Stimulated activated CD8-positive, alpha-beta memory T cell treated with anti-CD3 and anti-CD28 coated beads, Interleukin-15, amount 100 ng/mL, for 48 hours (primary cell): ENCODE measurements around the gene INSIG1.

Experiments
- DNase-seq, 2 donors: peaks; one replicate each; pipeline ENCODE4 v3.0.0-alpha.2; 2020; ENCODE audit warnings: low read depth in 2 of 2

Gene INSIG1

GRCh38 chr7:155303039-155303593 is 5.4 kb downstream of the INSIG1 start:
- no peak for DNase-seq

DNA sequence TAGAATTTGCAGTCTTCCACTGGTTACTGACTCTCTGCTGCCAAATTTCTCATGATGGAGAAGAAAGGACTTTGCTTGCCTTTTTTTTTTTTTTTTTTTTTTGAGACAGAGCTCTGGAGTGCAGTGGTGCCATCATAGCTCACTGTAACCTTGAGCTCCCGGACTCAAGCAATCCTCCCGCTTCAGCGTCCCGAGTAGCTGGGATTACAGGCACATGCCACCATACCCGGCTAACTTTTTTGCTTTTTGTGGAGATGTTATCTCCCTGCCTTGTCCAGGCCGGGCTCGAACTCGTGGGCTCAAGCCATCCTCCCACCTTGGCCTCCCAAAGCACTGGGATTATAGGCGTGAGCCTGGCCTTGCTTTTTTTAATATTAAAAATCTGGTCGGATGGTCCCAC is 6.2 kb downstream of the INSIG1 start:
- no peak for DNase-seq

DNA sequence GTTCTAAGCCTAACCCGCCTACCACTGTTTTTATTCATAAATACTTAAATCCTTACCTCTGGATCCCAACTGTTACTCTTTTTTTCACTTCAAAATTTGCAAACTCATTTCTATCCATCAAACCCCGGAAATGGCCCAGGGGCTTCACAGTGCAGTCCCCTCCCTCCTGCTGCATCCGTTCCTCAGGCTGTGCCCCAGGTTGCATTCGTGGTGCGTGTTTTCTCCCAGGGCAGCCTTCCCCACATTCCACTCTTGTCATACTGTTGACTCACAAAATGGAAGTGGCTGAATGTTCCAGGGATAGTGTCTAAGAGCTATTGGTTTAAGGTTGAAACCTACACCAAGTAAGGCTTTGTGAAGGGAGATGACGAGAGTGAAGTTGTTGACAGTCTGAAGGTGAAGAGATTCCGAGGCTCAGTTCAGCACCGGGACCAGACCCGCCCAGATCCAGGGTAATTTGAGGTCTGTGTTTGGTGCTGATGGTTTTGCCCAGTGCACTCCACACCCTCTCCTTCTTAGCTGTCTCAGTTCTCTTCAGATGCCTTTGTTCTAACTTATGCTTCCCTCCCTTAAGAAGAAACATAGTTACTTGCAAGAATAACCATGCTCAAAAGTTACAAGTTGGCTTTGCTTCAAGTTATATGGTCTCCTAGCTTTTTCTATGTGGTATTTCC is 7.7 kb downstream of the INSIG1 start:
- DNase-seq: no peak

- DNase-seq: no peak
Measured at GRCh38 chr7:155306673-155307470, 9.2 kb downstream of the INSIG1 start.

DNA sequence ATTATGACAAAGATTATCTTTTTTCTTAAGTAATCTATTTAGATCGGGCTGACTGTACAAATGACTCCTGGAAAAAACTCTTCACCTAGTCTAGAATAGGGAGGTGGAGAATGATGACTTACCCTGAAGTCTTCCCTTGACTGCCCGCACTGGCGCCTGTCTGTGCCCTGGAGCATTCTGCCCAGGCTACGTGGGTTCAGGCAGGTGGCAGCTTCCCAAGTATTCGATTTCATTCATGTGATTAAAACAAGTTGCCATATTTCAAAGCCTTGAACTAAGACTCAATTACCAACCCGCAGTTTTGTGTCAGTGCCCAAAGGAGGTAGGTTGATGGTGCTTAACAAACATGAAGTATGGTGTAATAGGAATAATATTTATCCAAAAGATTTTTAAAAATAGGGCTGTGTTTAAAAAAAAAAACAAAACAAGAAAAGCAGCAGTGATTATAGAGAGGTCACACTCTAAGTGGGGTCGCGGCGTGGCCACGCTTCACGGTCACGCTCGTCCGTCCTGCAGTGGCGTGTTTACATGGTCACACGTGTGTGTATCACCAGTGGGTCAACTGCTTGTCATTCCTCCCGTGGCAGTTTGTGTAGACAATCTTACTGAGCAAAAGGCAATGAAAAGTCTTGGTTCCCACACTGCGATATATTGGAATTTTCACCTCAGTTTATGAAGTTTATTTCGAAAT is 10.8 kb downstream of the INSIG1 start:
- DNase-seq: no peak

DNA sequence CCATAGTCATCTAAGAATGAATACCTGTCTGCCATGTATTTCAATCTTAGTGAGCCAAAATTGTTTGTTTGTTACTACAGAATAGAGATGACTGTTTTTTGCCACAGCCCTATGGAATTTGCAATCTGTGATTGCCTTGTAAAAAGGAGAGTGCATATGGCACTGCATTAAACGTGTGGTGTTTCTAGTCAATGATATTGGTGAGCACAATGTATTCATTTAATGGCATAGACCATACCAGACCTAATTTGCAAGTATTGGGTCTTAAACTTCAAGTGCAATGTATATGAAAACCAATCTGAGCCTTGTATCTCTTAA is 11.3 kb downstream of the INSIG1 start:
- DNase-seq: no peak

DNA sequence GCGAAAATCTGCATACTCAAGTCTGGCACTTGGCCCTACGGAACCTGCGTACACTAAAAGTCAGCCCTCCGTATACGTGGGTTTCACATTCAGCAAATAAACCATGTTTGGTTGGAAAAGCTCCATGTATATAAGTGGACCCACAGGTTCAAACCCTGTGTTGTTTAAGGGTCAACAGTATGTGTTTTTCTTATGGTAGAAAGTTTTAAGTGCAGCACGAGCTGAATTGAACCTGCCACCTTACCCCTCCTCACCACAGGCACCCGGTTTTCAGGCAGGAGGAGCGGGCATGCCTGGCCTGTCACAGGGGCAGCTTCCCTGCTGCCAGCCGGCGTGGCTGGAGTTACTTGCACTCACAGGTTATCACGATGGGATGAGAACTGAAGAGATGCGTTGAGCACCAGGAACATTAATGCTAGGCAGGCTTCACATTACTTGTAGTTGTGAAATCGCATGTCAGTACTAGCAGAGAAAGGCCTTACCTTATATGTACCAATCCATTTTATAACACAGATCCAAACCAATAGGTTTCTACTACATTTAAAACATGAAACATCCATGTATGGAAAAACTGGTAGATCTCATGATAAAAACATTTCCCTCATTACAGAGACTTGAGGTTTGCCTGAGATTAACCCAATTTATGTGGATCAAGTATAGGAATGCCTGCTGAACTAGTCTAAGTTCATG is 12.9 kb downstream of the INSIG1 start:
- DNase-seq: no peak

GRCh38 chr7:155311826-155312537 is 14.3 kb downstream of the INSIG1 start:
- no peak for DNase-seq

DNA sequence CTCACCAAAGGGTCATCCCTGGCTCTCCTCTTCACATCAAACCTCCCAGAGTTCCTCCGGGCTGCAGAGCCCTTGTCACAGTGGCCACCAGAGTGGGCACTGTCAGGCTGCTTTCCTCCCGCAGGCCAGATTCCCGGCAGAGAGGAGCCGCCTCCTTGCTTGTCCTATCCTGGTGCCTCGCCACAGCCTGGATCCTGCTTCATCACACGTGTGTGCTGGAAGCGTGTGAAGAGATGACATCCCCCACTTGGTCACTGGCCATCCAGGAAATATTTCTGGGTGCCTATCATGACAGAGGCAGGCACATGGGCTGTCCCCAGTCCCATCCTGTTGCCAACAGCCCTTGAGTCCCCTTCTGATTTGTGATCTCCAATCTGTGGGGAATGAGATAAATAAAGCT is 15.0 kb downstream of the INSIG1 start:
- DNase-seq: no peak

DNA sequence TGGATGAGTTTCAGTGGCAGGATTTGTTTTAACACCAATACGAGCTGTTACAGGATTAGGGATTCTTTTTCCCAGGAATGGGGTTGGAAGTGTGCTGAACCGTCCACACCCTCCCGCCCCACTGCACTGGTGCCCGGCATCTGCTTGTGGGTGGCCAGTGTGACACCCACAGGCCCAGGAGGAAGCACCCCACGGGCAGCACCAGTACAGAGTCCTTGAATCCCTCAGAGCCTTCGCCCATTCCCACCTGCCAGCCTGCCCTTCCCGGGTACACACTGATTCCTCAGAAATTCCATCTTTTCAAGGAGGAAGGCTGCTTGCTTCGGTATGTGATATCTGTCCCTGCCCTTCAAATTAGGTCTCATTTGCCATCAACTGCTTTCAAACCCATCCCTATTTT is 15.4 kb downstream of the INSIG1 start:
- DNase-seq: no peak

- no peak for DNase-seq
Measured at GRCh38 chr7:155315977-155316376, 18.3 kb downstream of the INSIG1 start.

- DNase-seq: no peak
Measured at GRCh38 chr7:155316427-155317113, 18.9 kb downstream of the INSIG1 start.

GRCh38 chr7:155317114-155317434 is 19.4 kb downstream of the INSIG1 start:
- DNase-seq: no peak

DNA sequence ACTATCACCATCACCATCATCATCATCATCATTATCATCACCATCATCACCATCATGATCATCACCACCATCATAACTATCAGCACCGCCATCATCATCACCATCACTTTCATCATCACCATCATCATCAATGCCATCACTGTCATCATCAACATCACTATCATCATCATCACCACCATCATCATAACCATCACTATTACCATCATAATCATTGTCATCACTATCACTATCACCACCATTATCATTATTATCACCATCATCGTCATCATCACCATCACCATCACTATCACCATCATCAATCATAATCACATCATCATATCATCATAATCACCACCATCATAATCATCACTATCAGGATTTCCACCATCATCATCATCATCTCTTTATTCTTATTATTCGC is 20.6 kb downstream of the INSIG1 start:
- no peak for DNase-seq

DNA sequence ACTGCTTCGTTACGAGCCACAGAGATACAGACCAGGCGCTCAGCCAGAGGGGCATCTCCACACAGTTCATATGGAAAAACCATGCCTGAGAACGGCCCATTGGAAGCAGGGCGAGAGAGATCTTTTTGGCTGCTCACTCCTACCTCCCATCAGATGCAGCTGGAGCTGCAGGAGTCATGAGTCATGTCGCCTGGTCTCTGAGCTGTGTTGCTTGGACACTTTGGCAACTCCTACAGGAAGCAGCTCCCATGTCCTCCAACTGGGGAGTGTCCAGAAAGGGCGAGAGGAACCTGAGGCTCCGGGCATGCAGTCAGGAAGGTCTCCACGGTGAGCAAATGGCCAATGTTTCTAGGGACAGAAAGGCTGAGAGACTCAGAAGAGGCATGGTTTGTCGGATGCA is 24.9 kb downstream of the INSIG1 start:
- DNase-seq: no peak

GRCh38 chr7:155323001-155323638 is 25.4 kb downstream of the INSIG1 start:
- DNase-seq: no peak

- no peak for DNase-seq
Measured at GRCh38 chr7:155324012-155324917, 26.6 kb downstream of the INSIG1 start.

- DNase-seq: no peak
Measured at GRCh38 chr7:155324918-155325235, 27.2 kb downstream of the INSIG1 start.

GRCh38 chr7:155326385-155326784 is 28.7 kb downstream of the INSIG1 start:
- no peak for DNase-seq
